Mesendoderm (in vitro differentiated cells): ENCODE measurements around the gene EBLN2.

Experiments used
- DNase-seq: peaks from one replicate; pipeline ENCODE4 v3.0.0; 2013
- H2AK5ac ChIP-seq: 2 replicates; pipeline ENCODE4 v1.6.1; 2013; ENCODE audit warnings: low read length, inconsistent platforms
- H2BK120ac ChIP-seq: 2 replicates; pipeline ENCODE4 v1.6.1; 2013; ENCODE audit warnings: low read depth, mild to moderate bottlenecking, low read length, moderate library complexity, mixed read lengths
- H2BK15ac ChIP-seq: replicated peaks from 2 replicates; pipeline ENCODE4 v1.6.1; 2013; ENCODE audit warnings: low read depth, mild to moderate bottlenecking, moderate library complexity
- H2BK5ac ChIP-seq: 2 replicates; pipeline ENCODE4 v1.6.1; 2013; ENCODE audit warnings: low read length, inconsistent platforms
- H3K18ac ChIP-seq: 2 replicates; pipeline ENCODE4 v1.6.1; 2013; ENCODE audit warnings: mild to moderate bottlenecking, low read length, mixed read lengths
- H3K23ac ChIP-seq: one replicate; pipeline ENCODE4 v1.6.1; 2013; ENCODE audit warnings: low read length
- H3K27ac ChIP-seq: 2 replicates; pipeline ENCODE4 v1.5.1; 2013; ENCODE audit warnings: low read depth, mild to moderate bottlenecking, inconsistent platforms, low read length, moderate library complexity
- H3K27me3 ChIP-seq: 2 replicates; pipeline ENCODE4 v1.6.1; 2013; ENCODE audit warnings: low read length, control low read depth, mild to moderate bottlenecking, inconsistent platforms; ENCODE audit not compliant: insufficient read depth, poor library complexity
- H3K36me3 ChIP-seq: 2 replicates; pipeline ENCODE4 v1.6.1; 2013; ENCODE audit warnings: low read length, inconsistent platforms; ENCODE audit not compliant: control insufficient read depth, insufficient read depth
- H3K4ac ChIP-seq: one replicate; pipeline ENCODE4 v1.6.1; 2013; ENCODE audit warnings: low read depth, mild to moderate bottlenecking, low read length, moderate library complexity
- H3K4me1 ChIP-seq: 2 replicates; pipeline ENCODE4 v1.6.1; 2013; ENCODE audit warnings: low read depth, low read length, inconsistent platforms; ENCODE audit not compliant: control insufficient read depth
- H3K4me2 ChIP-seq: 2 replicates; pipeline ENCODE4 v1.6.1; 2013; ENCODE audit warnings: low read length
- H3K4me3 ChIP-seq: 2 replicates; pipeline ENCODE4 v1.5.1; 2013; ENCODE audit warnings: mild to moderate bottlenecking, low read length
- H3K56ac ChIP-seq: one replicate; pipeline ENCODE4 v1.6.1; 2013; ENCODE audit warnings: low read length
- H3K79me1 ChIP-seq: 2 replicates; pipeline ENCODE4 v1.6.1; 2013; ENCODE audit warnings: low read length, inconsistent platforms
- H3K79me2 ChIP-seq: 2 replicates; pipeline ENCODE4 v1.6.1; 2013; ENCODE audit warnings: mild to moderate bottlenecking, low read length; ENCODE audit not compliant: control insufficient read depth, insufficient read depth
- H3K9ac ChIP-seq: 2 replicates; pipeline ENCODE4 v1.6.1; 2013; ENCODE audit warnings: low read length, inconsistent platforms
- H4K5ac ChIP-seq: one replicate; pipeline ENCODE4 v1.6.1; 2013; ENCODE audit warnings: low read length
- H4K8ac ChIP-seq: one replicate; pipeline ENCODE4 v1.6.1; 2013; ENCODE audit warnings: low read depth, mild to moderate bottlenecking, control low read depth, low read length, moderate library complexity
- WGBS: extraction: QIAGEN DNeasy Blood & Tissue Kit; methylation state at CpG from one replicate; pipeline ENCODE4 v1.1.7; 2013; ENCODE audit warnings: low lambda C conversion rate, missing lambda C conversion rate; ENCODE audit not compliant: insufficient coverage; ENCODE audit errors: extremely low coverage; 5-methylcytosine and 5-hydroxymethylcytosine counted together

The EBLN2 gene

GRCh38 chr3:73026111-73026759 lies 35.2 kb upstream of the EBLN2 start:
- H2AK5ac ChIP-seq, result no peak overlapping the region
- no peaks in the 10 kb centered on the region for H3K36me3 ChIP-seq
- H3K4me3 ChIP-seq, result no peak overlapping the region
- no peak overlapping the region for H3K56ac ChIP-seq
- H2BK120ac ChIP-seq, result no peak overlapping the region
- H3K27me3 ChIP-seq, result no peaks in the 10 kb centered on the region
- no CpG with 5 or more reads among the region's 6 CpGs for WGBS
- H3K4me1 ChIP-seq, result peaks cover 3% of the 10 kb centered on the region
- no peak overlapping the region for H3K4ac ChIP-seq
- no peak overlapping the region for H3K23ac ChIP-seq
- H2BK15ac ChIP-seq, result no peak overlapping the region
- no peak for DNase-seq
- peaks cover 84% of the 10 kb centered on the region for H3K79me2 ChIP-seq
- H2BK5ac ChIP-seq, result no peak overlapping the region
- H3K27ac ChIP-seq, result no peak overlapping the region
- no peak overlapping the region for H3K4me2 ChIP-seq
- no peak overlapping the region for H3K18ac ChIP-seq
- H4K8ac ChIP-seq, result no peak overlapping the region
- H3K79me1 ChIP-seq, result peaks cover 3% of the 10 kb centered on the region
- no peak overlapping the region for H3K9ac ChIP-seq
- H4K5ac ChIP-seq, result no peak overlapping the region

GRCh38 chr3:73026760-73027113 lies 34.7 kb upstream of the EBLN2 start:
- H2BK15ac ChIP-seq, result no peak overlapping the region
- H3K4me3 ChIP-seq, result no peak overlapping the region
- H4K5ac ChIP-seq, result no peak overlapping the region
- DNase-seq, result no peak
- H3K4me2 ChIP-seq, result no peak overlapping the region
- H3K4me1 ChIP-seq, result peaks cover 3% of the 10 kb centered on the region
- no peak overlapping the region for H3K56ac ChIP-seq
- peaks cover 3% of the 10 kb centered on the region for H3K79me1 ChIP-seq
- no peak overlapping the region for H3K4ac ChIP-seq
- no peak overlapping the region for H3K27ac ChIP-seq
- H3K18ac ChIP-seq, result no peak overlapping the region
- H2BK120ac ChIP-seq, result no peak overlapping the region
- peaks cover 85% of the 10 kb centered on the region for H3K79me2 ChIP-seq
- H2BK5ac ChIP-seq, result no peak overlapping the region
- no peak overlapping the region for H2AK5ac ChIP-seq
- H3K27me3 ChIP-seq, result no peaks in the 10 kb centered on the region
- H4K8ac ChIP-seq, result no peak overlapping the region
- H3K36me3 ChIP-seq, result no peaks in the 10 kb centered on the region
- no peak overlapping the region for H3K9ac ChIP-seq
- H3K23ac ChIP-seq, result no peak overlapping the region
- no CpG with 5 or more reads among the region's 2 CpGs for WGBS

DNA sequence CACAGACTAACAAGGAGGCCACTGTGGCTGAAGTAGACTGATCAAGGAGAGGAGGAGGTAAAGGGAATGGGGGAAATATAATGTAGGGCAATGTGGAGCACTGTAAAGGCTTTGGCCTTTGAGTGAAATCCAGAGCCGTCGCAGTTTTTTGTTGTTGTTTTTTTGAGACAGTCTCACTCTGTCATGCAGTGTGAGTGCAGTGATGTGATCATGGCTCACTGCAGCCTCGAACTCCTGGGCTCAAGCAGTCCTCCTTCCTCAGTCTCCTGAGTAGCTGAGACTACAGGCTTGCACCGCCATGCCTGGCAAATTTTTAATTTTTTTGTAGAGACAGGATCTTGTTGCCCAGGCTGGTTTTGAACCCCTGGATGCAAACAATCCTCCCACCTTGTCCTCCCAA lies 32.7 kb upstream of the EBLN2 start:
- no peak overlapping the region for H2BK120ac ChIP-seq
- peak overlapping the region; percentile 7 for H3K18ac ChIP-seq
- no peak overlapping the region for H3K4me3 ChIP-seq
- H3K79me2 ChIP-seq, result peaks cover 91% of the 10 kb centered on the region
- H3K4me1 ChIP-seq, result peaks cover 3% of the 10 kb centered on the region
- no peak for DNase-seq
- H3K9ac ChIP-seq, result peak overlapping the region; percentile 10
- no peak overlapping the region for H3K23ac ChIP-seq
- no peak overlapping the region for H2BK5ac ChIP-seq
- H3K27me3 ChIP-seq, result no peaks in the 10 kb centered on the region
- no peak overlapping the region for H3K4me2 ChIP-seq
- H3K56ac ChIP-seq, result no peak overlapping the region
- WGBS, result no CpG with 5 or more reads among the region's 4 CpGs
- no peak overlapping the region for H2BK15ac ChIP-seq
- H4K8ac ChIP-seq, result no peak overlapping the region
- H2AK5ac ChIP-seq, result no peak overlapping the region
- peak overlapping the region; percentile 30 for H3K27ac ChIP-seq
- no peak overlapping the region for H4K5ac ChIP-seq
- no peaks in the 10 kb centered on the region for H3K36me3 ChIP-seq
- no peak overlapping the region for H3K4ac ChIP-seq
- H3K79me1 ChIP-seq, result peaks cover 5% of the 10 kb centered on the region

- H3K27me3 ChIP-seq, result no peaks in the 10 kb centered on the region
- H2AK5ac ChIP-seq, result no peak overlapping the region
- H3K23ac ChIP-seq, result no peak overlapping the region
- no peak overlapping the region for H3K9ac ChIP-seq
- H3K4me2 ChIP-seq, result no peak overlapping the region
- H2BK5ac ChIP-seq, result no peak overlapping the region
- no peak overlapping the region for H3K4me3 ChIP-seq
- no peak overlapping the region for H4K5ac ChIP-seq
- no peaks in the 10 kb centered on the region for H3K36me3 ChIP-seq
- H3K56ac ChIP-seq, result no peak overlapping the region
- peaks cover 5% of the 10 kb centered on the region for H3K79me1 ChIP-seq
- H2BK120ac ChIP-seq, result no peak overlapping the region
- H3K4ac ChIP-seq, result no peak overlapping the region
- DNase-seq, result peak; percentile 74
- H4K8ac ChIP-seq, result no peak overlapping the region
- H3K18ac ChIP-seq, result no peak overlapping the region
- H3K4me1 ChIP-seq, result peaks cover 3% of the 10 kb centered on the region
- WGBS, result no CpG with 5 or more reads among the region's 1 CpG
- H2BK15ac ChIP-seq, result no peak overlapping the region
- H3K79me2 ChIP-seq, result peaks cover 94% of the 10 kb centered on the region
- H3K27ac ChIP-seq, result no peak overlapping the region
These were observed 32.1 kb upstream of the EBLN2 start for GRCh38 chr3:73029321-73029796.

DNA sequence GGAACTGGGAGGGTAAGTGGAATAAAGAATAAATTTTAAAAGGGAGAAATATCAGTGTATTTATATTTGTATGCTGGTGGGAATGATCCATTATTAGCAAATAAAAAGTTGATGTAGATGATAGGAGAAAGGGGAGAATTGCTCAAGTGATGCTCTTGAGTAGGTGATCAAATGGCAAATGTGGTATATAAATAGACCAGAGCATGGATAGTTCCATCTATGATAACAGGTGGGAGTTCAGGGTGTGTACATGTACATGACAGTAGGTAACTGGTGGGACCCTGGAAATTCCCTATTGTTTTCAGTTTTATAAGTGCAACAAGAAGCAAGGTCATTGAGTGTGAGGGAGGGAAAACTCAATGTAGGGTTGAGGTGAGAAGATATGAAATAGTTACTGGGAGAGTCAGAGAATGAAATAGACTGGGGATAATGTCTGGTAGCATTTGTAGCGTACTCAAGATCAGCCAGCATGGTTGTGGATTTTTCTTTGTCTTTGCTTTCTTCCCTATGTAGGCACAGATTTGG lies 31.3 kb upstream of the EBLN2 start:
- Histone ChIP-seq H2BK5ac (no peak overlapping the region), H3K9ac (no peak overlapping the region), H3K4ac (no peak overlapping the region), H3K27me3 (no peaks in the 10 kb centered on the region), H3K36me3 (no peaks in the 10 kb centered on the region), H2BK120ac (no peak overlapping the region), H3K27ac (no peak overlapping the region), H3K4me1 (peaks cover 3% of the 10 kb centered on the region), H3K4me3 (no peak overlapping the region), H3K56ac (no peak overlapping the region), H3K23ac (no peak overlapping the region), H4K8ac (no peak overlapping the region), H3K79me2 (peaks cover 94% of the 10 kb centered on the region), H3K79me1 (peaks cover 4% of the 10 kb centered on the region), H2AK5ac (no peak overlapping the region), H3K18ac (no peak overlapping the region), H4K5ac (no peak overlapping the region), H3K4me2 (no peak overlapping the region), H2BK15ac (no peak overlapping the region)
- WGBS, result no CpG with 5 or more reads among the region's 1 CpG
- no peak for DNase-seq
